Kidney glomerular epithelial cell (primary cell): Measurements from ENCODE around the gene CHST11.

ENCODE experiments used
- DNase-seq: peaks from one replicate; lab custom pipeline; 2025; lab: John Stamatoyannopoulos, UW

CHST11 gene

GRCh38 chr12:104504146-104504545, 47.4 kb downstream of the CHST11 start:
- no peak for DNase-seq

- no peak for DNase-seq
Measured at GRCh38 chr12:104505095-104505818, 48.5 kb downstream of the CHST11 start.

- no peak for DNase-seq
Measured at GRCh38 chr12:104506676-104507401, 50.1 kb downstream of the CHST11 start.

GRCh38 chr12:104507672-104508071, 50.9 kb downstream of the CHST11 start:
- no peak for DNase-seq

- no peak for DNase-seq
Measured at GRCh38 chr12:104508752-104509446, 52.2 kb downstream of the CHST11 start.

GRCh38 chr12:104510145-104510872, 53.6 kb downstream of the CHST11 start:
- no peak for DNase-seq

- DNase-seq: no peak
Measured at GRCh38 chr12:104510873-104511440, 54.2 kb downstream of the CHST11 start.

- DNase-seq: no peak
Measured at GRCh38 chr12:104513681-104514080, 56.9 kb downstream of the CHST11 start.

GRCh38 chr12:104514092-104514810, 57.5 kb downstream of the CHST11 start:
- no peak for DNase-seq

GRCh38 chr12:104515899-104516298, 59.2 kb downstream of the CHST11 start:
- no peak for DNase-seq

- no peak for DNase-seq
Measured at GRCh38 chr12:104516821-104517220, 60.1 kb downstream of the CHST11 start.

- DNase-seq: no peak
Measured at GRCh38 chr12:104517880-104518279, 61.1 kb downstream of the CHST11 start.

- no peak for DNase-seq
Measured at GRCh38 chr12:104519190-104520019, 62.7 kb downstream of the CHST11 start.

- no peak for DNase-seq
Measured at GRCh38 chr12:104520242-104520900, 63.6 kb downstream of the CHST11 start.

GRCh38 chr12:104521731-104522130, 65.0 kb downstream of the CHST11 start:
- no peak for DNase-seq

- no peak for DNase-seq
Measured at GRCh38 chr12:104522985-104523722, 66.4 kb downstream of the CHST11 start.

- no peak for DNase-seq
Measured at GRCh38 chr12:104524034-104524832, 67.5 kb downstream of the CHST11 start.

- DNase-seq: no peak
Measured at GRCh38 chr12:104526320-104526719, 69.6 kb downstream of the CHST11 start.
